T-helper 1 cell treated with Interleukin-12 subunit alpha and Interleukin-12 subunit beta and Interleukin-4 antibody, amounts not matched to agents 30 μg/mL and 1 μg/mL, for 36 hours (primary cell): ENCODE measurements around the gene TMED6.

ENCODE experiments used
- H3K27ac Mint-ChIP-seq: one replicate; pipeline ENCODE4 v1.8.0; 2021; ENCODE audit warnings: mild to moderate bottlenecking, mixed read lengths
- H3K27me3 Mint-ChIP-seq: one replicate; pipeline ENCODE4 v1.8.0; 2021; ENCODE audit warnings: low read depth, mixed read lengths
- H3K36me3 Mint-ChIP-seq: one replicate; pipeline ENCODE4 v1.8.0; 2021; ENCODE audit warnings: low read depth, mixed read lengths
- H3K4me1 Mint-ChIP-seq: one replicate; pipeline ENCODE4 v1.8.0; 2021; ENCODE audit warnings: low read depth, mixed read lengths
- H3K4me3 Mint-ChIP-seq: one replicate; pipeline ENCODE4 v1.8.0; 2021; ENCODE audit warnings: mild to moderate bottlenecking, moderate library complexity, mixed read lengths
- H3K9me3 Mint-ChIP-seq: one replicate; pipeline ENCODE4 v1.8.0; 2021; ENCODE audit warnings: mixed read lengths

Gene TMED6

DNA sequence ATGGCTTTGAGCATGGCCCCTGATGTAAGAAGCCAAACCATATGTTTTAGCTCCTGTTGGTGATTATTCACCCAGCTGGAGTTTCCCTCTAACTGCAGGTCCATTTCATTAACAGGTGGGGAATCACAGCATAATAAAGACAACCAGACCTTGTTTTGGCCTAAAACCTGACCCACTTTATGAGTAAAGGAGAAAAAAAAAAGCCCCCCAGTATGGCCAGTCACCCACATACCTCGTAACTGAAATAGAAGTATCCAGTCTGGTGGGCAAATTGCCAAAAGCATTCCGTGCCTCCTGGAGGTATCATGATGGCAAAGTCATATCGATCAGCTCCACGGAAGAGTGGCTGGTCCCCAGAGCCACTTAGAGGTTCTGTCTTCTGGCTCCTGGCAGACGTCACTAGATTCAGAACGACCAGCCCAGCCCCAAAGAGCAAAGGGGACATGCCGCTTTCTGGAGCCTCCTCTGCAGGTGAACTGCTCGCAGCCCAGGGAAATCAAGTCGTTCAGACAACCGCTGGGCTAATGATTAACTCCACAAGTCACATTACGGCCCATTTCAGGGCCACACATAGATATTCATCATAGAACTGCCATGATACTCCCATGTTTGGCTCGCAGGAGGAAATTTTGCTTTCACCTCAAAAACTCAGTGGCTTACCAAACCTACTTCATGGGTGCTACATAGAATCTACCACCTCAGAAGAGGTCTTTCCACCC, at the start of gene TMED6:
Gene TMED6 (minus strand): TSS at position 478 of the 719 bp plus-strand sequence. CDS start 33 bp downstream, at position 445.
- no peaks in the 10 kb centered on the region for H3K4me1 Mint-ChIP-seq
- H3K9me3 Mint-ChIP-seq = no peaks in the 10 kb centered on the region
- no peaks in the 10 kb centered on the region for H3K27me3 Mint-ChIP-seq
- H3K27ac Mint-ChIP-seq = no peak within 1 kb of the TSS
- peaks cover 19% of the 10 kb centered on the region for H3K36me3 Mint-ChIP-seq
- H3K4me3 Mint-ChIP-seq = no peak within 1 kb of the TSS

DNA sequence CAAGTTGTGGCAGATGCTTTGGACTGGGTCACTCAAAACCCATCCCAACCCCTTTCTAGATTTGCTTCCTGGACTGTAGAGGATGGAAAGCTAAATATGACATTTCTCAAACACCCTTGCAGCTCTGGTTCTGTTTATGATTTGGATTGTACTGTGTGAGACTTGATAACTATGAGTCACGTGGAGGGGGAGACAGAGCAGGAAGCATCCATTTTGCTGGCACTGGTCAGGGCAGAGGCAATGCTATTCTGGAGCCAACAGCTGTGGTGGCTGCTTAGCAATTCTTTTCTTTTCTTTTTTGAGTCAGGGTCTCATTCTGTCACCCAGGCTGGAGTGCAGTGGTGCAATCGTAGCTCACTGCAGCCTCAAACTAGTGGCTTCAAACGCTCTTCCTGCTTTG, 47.8 kb upstream of the TMED6 start:
- H3K4me1 Mint-ChIP-seq = peaks cover 12% of the 10 kb centered on the region
- H3K36me3 Mint-ChIP-seq = no peaks in the 10 kb centered on the region
- H3K9me3 Mint-ChIP-seq = no peaks in the 10 kb centered on the region
- no peak overlapping the region for H3K4me3 Mint-ChIP-seq
- no peaks in the 10 kb centered on the region for H3K27me3 Mint-ChIP-seq
- H3K27ac Mint-ChIP-seq = no peak overlapping the region

DNA sequence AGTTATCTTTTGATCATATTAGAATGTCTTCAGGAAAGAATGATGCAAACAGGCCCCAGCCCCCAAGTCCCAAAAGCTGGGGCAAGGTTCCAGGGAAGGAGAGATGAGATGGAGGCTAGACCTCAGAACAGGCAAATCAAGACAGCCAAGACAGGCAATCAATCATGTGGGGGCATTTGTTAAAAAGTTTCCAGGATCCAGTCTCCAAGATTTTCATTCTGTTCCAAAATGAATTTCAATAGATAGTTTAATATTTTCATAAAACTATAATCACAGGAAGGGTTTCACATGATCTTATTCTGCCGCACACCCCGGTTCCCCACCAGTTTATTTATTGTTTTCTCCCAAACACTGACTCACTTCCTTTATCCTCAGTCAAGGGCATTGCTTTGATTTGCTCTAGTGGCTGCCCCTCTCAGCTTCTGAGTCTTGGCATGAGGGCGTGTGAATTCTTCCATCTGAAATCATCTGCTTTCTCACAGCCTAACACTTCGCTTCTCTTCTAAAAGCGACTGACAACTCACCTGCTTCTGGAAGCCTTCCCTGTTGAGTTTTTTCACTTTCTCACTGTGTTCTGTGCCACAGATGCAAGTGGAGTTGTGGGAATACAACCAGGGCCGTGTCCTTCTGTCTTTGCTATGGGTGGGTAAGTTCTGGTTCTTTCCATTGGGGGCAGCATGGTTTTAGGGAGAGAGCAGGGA, 46.4 kb upstream of the TMED6 start:
- H3K4me1 Mint-ChIP-seq = peaks cover 12% of the 10 kb centered on the region
- no peak overlapping the region for H3K27ac Mint-ChIP-seq
- no peak overlapping the region for H3K4me3 Mint-ChIP-seq
- H3K27me3 Mint-ChIP-seq = no peaks in the 10 kb centered on the region
- no peaks in the 10 kb centered on the region for H3K9me3 Mint-ChIP-seq
- no peaks in the 10 kb centered on the region for H3K36me3 Mint-ChIP-seq

DNA sequence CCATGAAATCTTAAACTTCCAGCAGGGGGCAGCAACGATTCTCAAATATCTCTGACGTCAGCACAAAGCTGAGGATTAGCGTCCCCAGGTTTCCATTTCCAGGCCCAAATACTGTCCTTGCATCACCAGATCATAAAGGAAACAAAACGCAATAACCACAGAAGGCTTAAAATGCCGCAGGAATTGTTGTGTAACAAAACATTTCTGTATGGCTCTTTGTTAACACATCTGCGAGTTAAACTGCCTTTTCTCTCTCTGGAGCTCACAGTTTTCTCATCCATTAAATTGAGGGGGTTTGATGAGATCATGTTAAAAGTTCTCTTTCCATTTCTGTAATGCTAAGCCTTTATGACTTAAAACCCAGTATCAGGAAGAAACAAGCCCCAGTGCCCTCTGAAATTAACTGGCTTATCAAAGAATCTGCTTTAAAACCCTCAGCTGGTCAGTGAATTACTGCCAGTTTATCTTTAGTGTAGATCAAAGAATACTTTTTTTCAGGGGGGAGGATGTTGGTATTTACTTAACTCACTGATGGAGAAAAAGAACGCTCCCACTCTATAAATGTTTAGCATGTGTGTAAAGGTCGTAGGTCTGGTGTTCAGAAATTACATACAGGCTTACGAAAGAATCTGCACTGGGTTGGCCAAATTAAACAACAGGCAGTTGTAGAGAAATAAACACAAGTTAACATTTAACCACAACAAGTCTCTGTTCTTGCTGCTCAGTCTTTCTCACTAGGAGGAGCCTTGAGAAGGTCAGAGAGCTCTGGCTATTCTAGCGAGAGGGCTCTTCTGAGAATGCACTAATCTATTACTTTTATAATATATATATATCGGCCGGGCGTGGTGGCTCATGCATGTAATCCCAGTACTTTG, 44.8 kb upstream of the TMED6 start:
- Mint-ChIP-seq H3K27ac (peak overlapping the region; percentile 45), H3K4me3 (no peak overlapping the region), H3K27me3 (no peaks in the 10 kb centered on the region), H3K4me1 (peaks cover 12% of the 10 kb centered on the region), H3K9me3 (no peaks in the 10 kb centered on the region), H3K36me3 (no peaks in the 10 kb centered on the region)

DNA sequence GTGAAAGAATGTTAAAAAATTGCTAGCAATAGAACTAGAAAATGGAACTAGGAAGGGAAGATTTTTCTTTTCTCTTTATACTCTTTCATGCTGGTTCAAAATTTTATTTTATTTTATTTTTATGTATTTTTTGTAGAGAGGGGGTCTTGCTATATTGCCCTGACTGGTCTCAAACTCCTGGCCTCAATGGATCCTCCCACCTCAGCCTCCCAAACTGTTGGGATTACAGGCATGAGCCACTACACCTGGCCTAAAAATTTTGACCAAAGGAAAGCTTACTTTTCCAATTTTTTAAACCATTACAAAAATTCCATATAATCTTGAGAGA, 44.2 kb upstream of the TMED6 start:
- peaks cover 12% of the 10 kb centered on the region for H3K4me1 Mint-ChIP-seq
- peak overlapping the region; percentile 45 for H3K27ac Mint-ChIP-seq
- H3K36me3 Mint-ChIP-seq = no peaks in the 10 kb centered on the region
- no peak overlapping the region for H3K4me3 Mint-ChIP-seq
- no peaks in the 10 kb centered on the region for H3K27me3 Mint-ChIP-seq
- no peaks in the 10 kb centered on the region for H3K9me3 Mint-ChIP-seq

DNA sequence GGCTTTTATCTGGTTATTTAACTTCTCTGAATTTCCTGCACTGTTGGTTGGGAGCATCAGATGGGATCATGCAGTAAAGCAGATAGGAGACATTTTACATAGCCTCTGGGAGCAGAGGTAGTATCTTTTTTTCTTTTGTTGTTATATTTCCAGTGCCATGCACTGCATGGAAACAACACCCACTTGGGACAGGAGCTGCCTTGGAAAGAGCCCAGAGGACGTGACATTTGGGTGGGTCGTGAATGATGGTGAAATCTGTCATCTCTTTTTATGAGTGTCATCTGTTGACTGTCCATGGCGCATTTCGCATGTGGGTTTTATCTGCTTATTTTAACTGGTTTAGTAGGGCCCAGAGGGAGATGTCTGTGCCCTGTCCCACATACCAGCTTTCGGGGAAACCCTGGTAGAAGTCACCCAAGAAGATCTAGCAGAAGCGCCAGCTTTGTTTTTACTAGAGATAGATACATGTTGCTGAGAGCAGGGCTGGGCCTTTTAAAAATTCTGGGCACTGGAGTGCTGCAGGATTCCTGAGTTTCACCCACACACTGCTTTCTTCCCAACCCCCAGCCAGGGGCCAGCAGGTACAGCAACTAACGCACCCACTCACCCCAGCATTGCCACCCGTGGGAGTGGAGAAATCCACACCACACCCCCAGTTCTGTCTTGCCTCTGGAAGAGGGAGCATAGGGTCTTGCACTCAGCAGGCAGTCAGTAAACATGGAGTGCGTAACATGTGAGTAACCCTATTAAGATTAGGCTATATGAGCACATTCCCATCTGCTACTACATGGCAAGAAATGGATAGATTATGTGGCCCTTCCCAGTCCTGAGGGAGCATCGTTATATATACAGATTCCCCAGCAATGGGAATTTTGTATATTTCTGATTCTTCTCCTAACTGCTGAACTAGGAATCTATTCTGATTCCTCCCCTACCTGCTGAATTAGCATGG, 42.6 kb upstream of the TMED6 start:
- Mint-ChIP-seq H3K27ac (no peak overlapping the region), H3K9me3 (no peaks in the 10 kb centered on the region), H3K4me1 (peaks cover 12% of the 10 kb centered on the region), H3K27me3 (no peaks in the 10 kb centered on the region), H3K4me3 (no peak overlapping the region), H3K36me3 (no peaks in the 10 kb centered on the region)

DNA sequence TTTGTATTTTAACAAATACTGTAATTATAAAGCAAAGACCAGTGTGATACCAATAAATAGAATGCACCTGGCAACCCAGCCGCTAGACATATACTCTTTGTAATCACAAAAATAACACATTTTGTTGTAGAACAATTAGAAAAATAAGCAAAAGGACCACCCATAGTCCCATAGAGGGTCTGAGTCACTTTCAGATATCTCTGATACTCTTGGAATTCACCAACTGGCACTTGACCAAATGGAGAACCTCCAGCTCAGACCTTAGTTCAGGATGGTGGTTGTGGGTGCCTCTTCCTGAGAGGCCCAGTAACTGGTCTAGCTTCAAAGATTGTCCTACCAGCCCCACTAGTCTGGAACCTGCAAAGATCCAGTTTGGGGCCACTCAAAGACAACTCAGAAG, 35.0 kb upstream of the TMED6 start:
- Mint-ChIP-seq H3K9me3 (no peaks in the 10 kb centered on the region), H3K27me3 (no peaks in the 10 kb centered on the region), H3K4me1 (peaks cover 29% of the 10 kb centered on the region), H3K27ac (no peak overlapping the region), H3K36me3 (peaks cover 21% of the 10 kb centered on the region), H3K4me3 (no peak overlapping the region)

DNA sequence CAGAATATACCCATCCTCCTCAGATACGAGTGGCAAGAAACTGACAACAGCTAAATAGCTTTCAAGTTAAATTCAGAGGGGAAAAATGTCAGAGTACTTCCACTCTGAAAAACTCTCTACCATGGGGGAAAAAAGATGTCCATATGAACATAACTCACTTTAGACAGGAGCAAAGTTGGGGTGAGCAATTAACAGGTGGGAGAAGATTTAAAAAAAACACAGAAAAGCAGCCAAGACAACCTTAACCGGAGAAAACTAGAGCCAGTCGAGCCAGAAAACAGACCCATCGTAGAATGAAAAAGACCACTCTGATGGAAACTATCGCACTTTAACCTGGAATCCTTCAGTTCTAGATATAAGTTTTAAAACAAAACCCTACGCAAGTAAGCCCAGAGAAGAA, 33.4 kb upstream of the TMED6 start:
- Mint-ChIP-seq H3K36me3 (peaks cover 21% of the 10 kb centered on the region), H3K9me3 (no peaks in the 10 kb centered on the region), H3K27me3 (no peaks in the 10 kb centered on the region), H3K4me1 (peaks cover 29% of the 10 kb centered on the region), H3K4me3 (peak overlapping the region; percentile 97), H3K27ac (peak overlapping the region; percentile 95)

DNA sequence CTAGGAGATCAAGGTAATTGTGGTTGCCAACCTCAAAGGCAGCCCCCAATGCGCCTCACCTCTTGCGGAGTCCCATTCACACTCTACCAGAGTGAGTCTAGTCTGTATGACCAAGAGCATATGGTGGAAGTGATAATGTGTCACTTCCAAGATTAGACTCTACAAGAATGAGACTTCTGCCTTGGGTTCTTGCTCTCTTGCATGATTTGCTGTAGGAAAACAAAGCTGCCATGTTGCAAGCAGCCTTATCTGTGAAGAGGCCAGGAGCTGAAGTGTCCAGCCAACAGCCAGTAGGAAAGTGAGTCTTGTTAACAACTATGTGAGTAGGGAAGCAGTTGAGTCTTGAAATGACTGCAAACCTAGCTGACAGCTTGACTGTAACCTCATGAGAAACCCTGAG, 30.8 kb upstream of the TMED6 start:
- no peak overlapping the region for H3K4me3 Mint-ChIP-seq
- no peak overlapping the region for H3K27ac Mint-ChIP-seq
- H3K27me3 Mint-ChIP-seq = no peaks in the 10 kb centered on the region
- H3K36me3 Mint-ChIP-seq = peaks cover 38% of the 10 kb centered on the region
- peaks cover 29% of the 10 kb centered on the region for H3K4me1 Mint-ChIP-seq
- no peaks in the 10 kb centered on the region for H3K9me3 Mint-ChIP-seq

DNA sequence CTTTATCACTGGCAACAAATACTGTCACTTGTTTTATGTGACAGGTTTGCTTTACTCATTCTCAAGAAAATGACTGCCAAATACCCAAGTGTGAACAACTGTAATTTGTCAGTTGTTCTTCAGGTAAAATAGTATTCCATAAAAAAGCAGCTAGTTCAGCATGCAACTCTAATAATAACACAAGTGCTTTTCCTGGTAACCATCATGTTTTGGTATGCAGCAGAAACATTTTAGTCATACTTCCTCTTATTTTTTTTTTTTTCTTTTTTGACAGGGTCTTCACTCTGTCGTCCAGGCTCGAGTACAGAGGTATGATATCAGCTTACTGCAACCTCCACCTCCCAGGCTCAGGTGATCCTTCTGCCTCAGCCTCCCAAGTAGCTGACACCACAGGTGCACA, 29.6 kb upstream of the TMED6 start:
- H3K4me1 Mint-ChIP-seq = peaks cover 29% of the 10 kb centered on the region
- no peaks in the 10 kb centered on the region for H3K9me3 Mint-ChIP-seq
- H3K27me3 Mint-ChIP-seq = no peaks in the 10 kb centered on the region
- H3K27ac Mint-ChIP-seq = no peak overlapping the region
- H3K36me3 Mint-ChIP-seq = peaks cover 39% of the 10 kb centered on the region
- H3K4me3 Mint-ChIP-seq = no peak overlapping the region

DNA sequence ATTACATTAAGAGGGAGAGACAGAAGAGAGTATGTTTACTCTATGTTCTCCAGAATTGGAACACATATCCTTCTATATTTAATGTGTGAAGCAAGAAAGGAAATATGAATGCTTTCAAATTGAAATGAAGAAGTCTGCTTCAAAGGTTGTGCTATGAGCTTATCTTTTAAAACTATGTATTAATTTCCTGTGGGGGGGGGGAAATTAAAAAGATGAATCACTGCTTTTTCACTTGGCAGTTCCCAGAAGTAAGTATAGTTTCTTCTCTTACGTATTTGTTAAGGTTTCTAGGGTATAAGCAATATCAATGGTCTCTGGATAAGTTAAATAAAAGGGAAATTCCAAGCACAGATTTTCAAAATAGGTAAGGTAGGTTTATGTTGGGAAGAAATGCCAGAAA, 27.2 kb upstream of the TMED6 start:
- H3K27ac Mint-ChIP-seq = no peak overlapping the region
- H3K4me3 Mint-ChIP-seq = no peak overlapping the region
- H3K36me3 Mint-ChIP-seq = peaks cover 34% of the 10 kb centered on the region
- H3K27me3 Mint-ChIP-seq = no peaks in the 10 kb centered on the region
- peaks cover 16% of the 10 kb centered on the region for H3K4me1 Mint-ChIP-seq
- no peaks in the 10 kb centered on the region for H3K9me3 Mint-ChIP-seq

DNA sequence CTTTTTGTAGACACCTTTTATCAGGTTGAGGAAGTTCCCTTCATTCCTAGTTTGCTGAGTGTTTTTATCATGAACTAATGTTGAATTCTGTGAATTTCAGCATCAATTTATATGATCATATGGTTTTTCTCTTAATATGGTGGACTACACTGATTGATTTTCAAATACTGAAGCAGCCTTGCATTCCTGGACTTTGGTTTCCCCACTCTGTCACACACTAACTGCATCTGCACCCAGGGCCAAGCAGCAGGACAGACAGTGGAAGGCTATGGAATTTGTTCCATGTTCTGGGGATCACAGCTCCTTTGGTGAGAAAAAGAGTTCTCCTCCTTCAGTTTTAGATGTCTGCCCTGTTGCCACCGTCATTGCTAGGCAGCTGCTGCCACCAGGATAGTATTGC, 26.4 kb upstream of the TMED6 start:
- peaks cover 11% of the 10 kb centered on the region for H3K4me1 Mint-ChIP-seq
- no peaks in the 10 kb centered on the region for H3K27me3 Mint-ChIP-seq
- H3K9me3 Mint-ChIP-seq = no peaks in the 10 kb centered on the region
- H3K4me3 Mint-ChIP-seq = no peak overlapping the region
- H3K36me3 Mint-ChIP-seq = peaks cover 31% of the 10 kb centered on the region
- no peak overlapping the region for H3K27ac Mint-ChIP-seq

DNA sequence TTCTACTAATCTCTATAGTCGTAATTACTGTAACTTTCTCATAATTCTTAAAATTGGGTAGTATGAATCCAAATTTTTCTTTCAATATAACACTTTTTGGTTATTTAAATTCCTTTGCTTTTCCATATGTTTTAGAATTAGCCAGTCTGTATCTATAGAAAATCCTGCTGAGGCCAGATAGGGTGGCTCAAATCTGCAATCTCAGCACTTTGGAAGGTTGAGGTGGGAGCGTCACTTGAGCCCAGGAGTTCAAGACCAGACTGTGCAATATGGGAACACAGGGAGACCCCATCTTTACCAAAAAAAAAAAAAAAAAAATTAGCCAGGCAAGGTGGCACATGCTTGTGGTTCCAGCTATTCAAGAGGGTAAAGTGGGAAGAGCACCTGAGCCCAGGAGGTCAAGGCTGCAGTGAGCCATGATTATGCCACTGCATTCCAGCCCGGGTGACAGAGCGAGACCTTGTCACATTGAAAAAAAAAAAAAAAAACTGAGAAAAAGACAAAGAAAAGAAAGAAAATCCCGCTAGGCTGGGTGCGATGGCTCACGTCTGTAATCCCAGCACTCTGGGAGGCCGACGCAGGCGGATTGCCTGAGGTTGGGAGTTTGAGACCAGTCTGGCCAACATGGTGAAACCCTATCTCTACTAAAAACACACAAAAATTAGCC, 24.9 kb upstream of the TMED6 start:
- no peak overlapping the region for H3K4me3 Mint-ChIP-seq
- H3K27me3 Mint-ChIP-seq = no peaks in the 10 kb centered on the region
- peaks cover 31% of the 10 kb centered on the region for H3K36me3 Mint-ChIP-seq
- no peak overlapping the region for H3K27ac Mint-ChIP-seq
- peaks cover 3% of the 10 kb centered on the region for H3K4me1 Mint-ChIP-seq
- H3K9me3 Mint-ChIP-seq = no peaks in the 10 kb centered on the region
